GM12878 (cell line): ENCODE data around the gene SGCB. TPM values are rescaled to one million over a fixed set of nuclear protein-coding genes. Genes with fewer than 3 reads are reported as not detected.

Experiments used
- ATAC-seq: fragments of 200-7000 bp; cut with Tn5 transposase; 3 replicates; pipeline ENCODE4 v1.9.1; 2020; ENCODE audit warnings: mild to moderate bottlenecking, moderate library complexity
- BruUV-seq: library from RNA; stranded (reverse); fragments of 400-500 nt; replicated peaks from 2 replicates; lab custom pipeline; 2021; lab: Mats Ljungman, UMichigan
- CTCF ChIA-PET: fragments of 300-600 bp; sonication (Branson Sonifier 250); formaldehyde crosslinking; extraction: SDS; loops from one replicate; lab custom pipeline; 2021; ENCODE audit warnings: inconsistent platforms; lab: Yijun Ruan, JAX
- POLR2A ChIA-PET: fragments of 350-600 bp; formaldehyde crosslinking; extraction: SDS; loops from one replicate; lab custom pipeline; 2021; ENCODE audit warnings: inconsistent platforms; lab: Charles Lee
- RAD21 ChIA-PET: fragments of 300-600 bp; sonication (Branson Sonifier 250); formaldehyde crosslinking; loops from one replicate; lab custom pipeline; 2023; ENCODE audit warnings: antibody characterized with exemption; ENCODE audit not compliant: unreplicated experiment; lab: Charles Lee
- SMC1A ChIA-PET: fragments of 300-600 bp; sonication (Branson Sonifier 250); formaldehyde crosslinking; loops from one replicate; lab custom pipeline; 2023; ENCODE audit not compliant: unreplicated experiment, uncharacterized antibody; lab: Charles Lee
- DNase-seq: peaks from one replicate; pipeline ENCODE4 v3.0.0-alpha.2; 2011; ENCODE audit warnings: low read depth, low spot score
- FAIRE-seq: peaks from 3 replicates; lab custom pipeline; 2011; peaks lifted over from hg19 to GRCh38; lab: Jason Lieb, UNC
- H2AFZ ChIP-seq: 2 replicates; pipeline ENCODE4 v1.6.0; 2011; ENCODE audit warnings: low read depth, low read length, control low read depth; ENCODE audit not compliant: control insufficient read depth
- H3K27ac ChIP-seq: 2 replicates; pipeline ENCODE4 v1.5.1; 2011; ENCODE audit warnings: control low read depth; ENCODE audit not compliant: control insufficient read depth, insufficient read depth
- H3K27me3 ChIP-seq, 2 experiments: replicated peaks in 1 of 2; 2 replicates each; pipeline versions ENCODE4 v1.6.0 to v1.6.1; 2011; ENCODE audit warnings: low read length in 1 of 2; ENCODE audit not compliant: control insufficient read depth in 2 of 2, insufficient read depth in 2 of 2
- H3K36me3 ChIP-seq, 2 experiments: 2 replicates each; pipeline ENCODE4 v1.5.1; 2011; ENCODE audit warnings: low read length in 1 of 2; ENCODE audit not compliant: control insufficient read depth in 2 of 2, insufficient read depth in 2 of 2
- H3K4me1 ChIP-seq: 2 replicates; pipeline ENCODE4 v1.6.1; 2011; ENCODE audit warnings: mild to moderate bottlenecking, low read length, moderate library complexity, mixed read lengths; ENCODE audit not compliant: control insufficient read depth, insufficient read depth
- H3K4me2 ChIP-seq: 2 replicates; pipeline ENCODE4 v1.6.0; 2011; ENCODE audit warnings: control low read depth; ENCODE audit not compliant: control insufficient read depth, insufficient read depth
- H3K4me3 ChIP-seq: fragments of 200-600 bp; sonication (generic); 2 replicates; pipeline ENCODE4 v1.5.1; 2016
- H3K79me2 ChIP-seq: 2 replicates; pipeline ENCODE4 v1.6.0; 2011; ENCODE audit warnings: low read length; ENCODE audit not compliant: control insufficient read depth, insufficient read depth
- H3K9ac ChIP-seq: 2 replicates; pipeline ENCODE4 v1.8.0; 2011; ENCODE audit warnings: low read length, control low read depth, mixed read lengths; ENCODE audit not compliant: control insufficient read depth, insufficient read depth
- H3K9me3 ChIP-seq: replicated peaks from 3 replicates; pipeline ENCODE4 v1.5.1; 2011; ENCODE audit warnings: mild to moderate bottlenecking, low read length; ENCODE audit not compliant: control insufficient read depth, insufficient read depth
- H4K20me1 ChIP-seq: 2 replicates; pipeline ENCODE4 v1.6.0; 2011; ENCODE audit not compliant: control insufficient read depth, insufficient read depth
- ATF3 ChIP-seq: IDR thresholded peaks from 2 replicates; pipeline ENCODE4 v1.6.1; 2011; ENCODE audit warnings: low read depth, mild to moderate bottlenecking, low read length, moderate library complexity, borderline replicate concordance; ENCODE audit errors: extremely low read depth
- BHLHE40 ChIP-seq, 2 experiments: fragments of 450-650 bp in 1 of 2; IDR thresholded peaks; 2 replicates each; pipeline ENCODE4 v1.6.1; 2011 to 2017; ENCODE audit warnings: low read depth in 2 of 2, borderline replicate concordance in 1 of 2, improper control_type of control experiment in 1 of 2, low read length in 1 of 2, mild to moderate bottlenecking in 1 of 2
- DPF2 ChIP-seq: fragments of 450-650 bp; IDR thresholded peaks from 2 replicates; pipeline ENCODE4 v1.6.1; 2017; ENCODE audit warnings: mild to moderate bottlenecking
- EGR1 ChIP-seq, 2 experiments: IDR thresholded peaks; 1 replicate in 1 of 2; 2 replicates in 1 of 2; pipeline ENCODE4 v1.6.1; 2011 to 2012; ENCODE audit warnings: low read depth in 2 of 2, low read length in 2 of 2, borderline replicate concordance in 1 of 2, mild to moderate bottlenecking in 1 of 2, moderate library complexity in 1 of 2
- JUNB ChIP-seq: IDR thresholded peaks from 2 replicates; pipeline ENCODE4 v1.6.1; 2016; ENCODE audit warnings: antibody characterized with exemption, mild to moderate bottlenecking
- JUND ChIP-seq: IDR thresholded peaks from 2 replicates; pipeline ENCODE4 v1.6.1; 2012; ENCODE audit warnings: low read depth, mild to moderate bottlenecking, low read length, improper control_type of control experiment, moderate library complexity
- MAX ChIP-seq: IDR thresholded peaks from 2 replicates; pipeline ENCODE4 v1.6.1; 2012; ENCODE audit warnings: low read depth, low read length, improper control_type of control experiment
- MYC ChIP-seq: IDR thresholded peaks from 2 replicates; pipeline ENCODE4 v1.6.1; 2011; ENCODE audit warnings: mild to moderate bottlenecking, low read length, moderate library complexity, inconsistent platforms; ENCODE audit not compliant: insufficient read depth, insufficient replicate concordance, insufficient read length, severe bottlenecking
- POLR2A ChIP-seq: IDR thresholded peaks from 2 replicates; pipeline ENCODE4 v1.6.1; 2011; ENCODE audit warnings: low read depth, mild to moderate bottlenecking, low read length
- SIN3A ChIP-seq: IDR thresholded peaks from 2 replicates; pipeline ENCODE4 v1.6.1; 2012; ENCODE audit warnings: low read depth, low read length, improper control_type of control experiment
- TCF3 ChIP-seq: IDR thresholded peaks from 2 replicates; pipeline ENCODE4 v1.6.1; 2012; ENCODE audit warnings: low read depth, mild to moderate bottlenecking, low read length, borderline replicate concordance; ENCODE audit not compliant: insufficient read depth
- YY1 ChIP-seq: IDR thresholded peaks from 2 replicates; pipeline ENCODE4 v1.6.1; 2011; ENCODE audit warnings: low read depth, mild to moderate bottlenecking, low read length
- ZZZ3 ChIP-seq: IDR thresholded peaks from 2 replicates; pipeline ENCODE4 v1.6.1; 2011; ENCODE audit warnings: low read depth; ENCODE audit not compliant: control insufficient read depth, insufficient read length
- WGBS: methylation state at CpG from one replicate; pipeline ENCODE4 v1.1.6; 2016; ENCODE audit warnings: low lambda C conversion rate; ENCODE audit not compliant: insufficient replicate concordance, insufficient coverage; ENCODE audit errors: missing lambda C conversion rate; 5-methylcytosine and 5-hydroxymethylcytosine counted together
- in situ Hi-C: fragments of 300-500 bp; cut with MboI; formaldehyde crosslinking; loops from 9 replicates; pipeline ENCODE4 v1.14.3; 2018; ENCODE audit warnings: mixed read lengths
- intact Hi-C: fragments of 100-400 bp; cut with micrococcal nuclease; formaldehyde crosslinking; loops from one replicate; pipeline ENCODE4 v1.14.2; 2022; ENCODE audit not compliant: unreplicated experiment
- polyA plus RNA-seq, 11 experiments: library from polyadenylated mRNA; depleted of rRNA in 4 of 11; unstranded in 6 of 11; stranded (reverse) in 5 of 11; fragments of >200 nt; fragmentation: Nextera tagmentation in 4 of 11; fragmentation: Illumina TruSeq in 1 of 11; extraction: Ambion mirVana in 4 of 11; extraction: Trizol in 1 of 11; gene quantifications; 1 replicate in 1 of 11; 2 replicates in 10 of 11; pipeline versions ENCODE4 v1.2.1 to v1.2.3, GENCODE V29; 2011 to 2016; ENCODE audit warnings: inconsistent platforms in 2 of 11, missing spikeins in 2 of 11, low read depth in 1 of 11
- total RNA-seq, 4 experiments: library from RNA; depleted of rRNA in 3 of 4; stranded (reverse); fragments of >200 nt in 3 of 4; fragmentation: Illumina TruSeq in 1 of 4; extraction: Trizol in 1 of 4; gene quantifications; 2 replicates each; pipeline versions ENCODE4 v1.2.1 to v1.2.3, GENCODE V29; 2013 to 2021

SGCB gene
- total and polyA plus RNA-seq, 10 of the 15 experiments (the other 5 are each of a cell fraction or from before 2014, with no cell fraction given) = 4.7 to 13.2 (median 7.4) TPM

GRCh38 chr4:52036886-52037530 is 1.1 kb downstream of the SGCB start (continued):
- TF ChIP-seq BHLHE40 (IDR thresholded peaks at IDR 0.05; ENCODE audit: borderline replicate concordance in 1 of 2, low read depth in 2 of 2, low read length in 1 of 2) (no peak), SIN3A (no peak), JUNB (no peak), POLR2A (no peak), DPF2 (no peak), YY1 (no peak), JUND (no peak)

GRCh38 chr4:52035190-52035589 is 2.9 kb downstream of the SGCB start:
- no TSS peak for BruUV-seq
- ATAC-seq = no peak
- no peak overlapping the region for H3K27ac ChIP-seq
- no peaks in the 10 kb centered on the region for H3K79me2 ChIP-seq
- in situ Hi-C loops = no loop called here
- no peaks in the 10 kb centered on the region for H3K9me3 ChIP-seq
- no peak overlapping the region for H3K4me3 ChIP-seq
- H3K36me3 ChIP-seq = no peaks in the 10 kb centered on the region
- FAIRE-seq = no peak
- ChIA-PET CTCF (interaction anchor here (0.6 to 0.7 kb wide), 2 partner anchors 9 to 18 kb away, joined by 3 read pairs; no protein-coding TSS in a partner anchor), POLR2A (no interaction called here), RAD21 (no interaction called here), SMC1A (no interaction called here)
- intact Hi-C loops = loop anchor here (10.0 kb wide), 1 partner anchor 610 kb away; no protein-coding TSS in a partner anchor
- no peak for DNase-seq
- H3K4me1 ChIP-seq = peaks cover 5% of the 10 kb centered on the region; the same call in 1 of the 2 replicates
- no peak overlapping the region for H3K4me2 ChIP-seq
- no peak overlapping the region for H2AFZ ChIP-seq
- no peak for TF ChIP-seq MYC
- TF ChIP-seq MAX = no peak
- no peak for TF ChIP-seq TCF3
- no peak for TF ChIP-seq ZZZ3
- TF ChIP-seq EGR1 (IDR thresholded peaks at IDR 0.05; ENCODE audit: borderline replicate concordance in 1 of 2, low read depth in 2 of 2, low read length in 2 of 2) = no peak
- TF ChIP-seq ATF3 = no peak
- no peaks in the 10 kb centered on the region for H4K20me1 ChIP-seq
- H3K9ac ChIP-seq = no peak overlapping the region
- WGBS = 97% methylated on average over 2 of the region's 2 CpGs
- H3K27me3 ChIP-seq = no peaks in the 10 kb centered on the region; a peak in 1 of 4 replicates
